HCT116 (cell line): ENCODE results near the gene ZNF358. TPM values are rescaled to one million over a fixed set of nuclear protein-coding genes. Genes with fewer than 3 reads are reported as not detected.
"Not testable (repeated sequence)": the region's sequence is repeated elsewhere in the genome, so short reads cannot be mapped to it uniquely, and the experiment has no call there.

ENCODE experiments used
- ATAC-seq: fragments of 200-7000 bp; cut with Tn5 transposase; 2 replicates; pipeline ENCODE4 v1.9.1; 2020; ENCODE audit warnings: mild to moderate bottlenecking, moderate library complexity
- BruUV-seq: library from RNA; stranded (reverse); fragments of 400-500 nt; replicated peaks from 2 replicates; lab custom pipeline; 2021; lab: Mats Ljungman, UMichigan
- CTCF ChIA-PET: fragments of 300-600 bp; sonication (Branson Sonifier 250); formaldehyde crosslinking; loops from one replicate; lab custom pipeline; 2021; ENCODE audit warnings: antibody characterized with exemption; lab: Charles Lee
- POLR2A ChIA-PET: fragments of 300-600, 350-600 bp; sonication (Branson Sonifier 250); formaldehyde crosslinking; loops from one replicate; lab custom pipeline; 2021; ENCODE audit warnings: antibody characterized with exemption; lab: Charles Lee
- RAD21 ChIA-PET, 2 experiments: fragments of 300-600 bp; sonication (Branson Sonifier 250); formaldehyde crosslinking; loops; one replicate each; lab custom pipeline; 2023; ENCODE audit warnings: low total read pairs in 2 of 2; ENCODE audit not compliant: uncharacterized antibody in 2 of 2, unreplicated experiment in 2 of 2, low non-redundant PET in 1 of 2; lab: Charles Lee
- DNase-seq: peaks from one replicate; pipeline ENCODE4 v3.0.0-alpha.2; 2010; ENCODE audit warnings: low read depth, low spot score
- H2AFZ ChIP-seq: fragments of 200-600 bp; shearing (Covaris generic), sonication (generic); 2 replicates; pipeline ENCODE4 v1.6.1; 2017; ENCODE audit warnings: low read depth, mixed run types, mixed read lengths, antibody characterized with exemption, low read length; ENCODE audit not compliant: poor library complexity, severe bottlenecking
- H3K27ac ChIP-seq: 2 replicates; pipeline ENCODE4 v1.5.1; 2012; ENCODE audit warnings: low read depth, low read length
- H3K27me3 ChIP-seq: fragments of 200-600 bp; sonication (generic); 2 replicates; pipeline ENCODE4 v1.6.1; 2016; ENCODE audit warnings: mixed run types, low read length, mixed read lengths; ENCODE audit not compliant: insufficient read depth
- H3K36me3 ChIP-seq, 2 experiments: fragments of 200-500 bp in 1 of 2; fragments of 200-600 bp in 1 of 2; sonication (Bioruptor generic) in 1 of 2; sonication (generic) in 1 of 2; 2 replicates each; pipeline versions ENCODE4 v1.5.1 to v1.6.1; 2014 to 2016; ENCODE audit warnings: low read length in 2 of 2, inconsistent platforms in 1 of 2, mixed read lengths in 1 of 2, mixed run types in 1 of 2; ENCODE audit not compliant: insufficient read depth in 2 of 2, control insufficient read depth in 1 of 2
- H3K4me1 ChIP-seq, 2 experiments: fragments of 200-600 bp in 1 of 2; sonication (generic) in 1 of 2; 2 replicates each; pipeline versions ENCODE4 v1.5.1 to v1.6.1; 2012 to 2017; ENCODE audit warnings: low read length in 2 of 2, inconsistent platforms in 1 of 2, mild to moderate bottlenecking in 1 of 2, mixed read lengths in 1 of 2, mixed run types in 1 of 2, moderate library complexity in 1 of 2; ENCODE audit not compliant: insufficient read depth in 2 of 2, control insufficient read depth in 1 of 2
- H3K4me2 ChIP-seq: fragments of 200-600 bp; sonication (generic); 2 replicates; pipeline ENCODE4 v1.6.1; 2017; ENCODE audit warnings: mixed run types, low read length, mixed read lengths
- H3K4me3 ChIP-seq, 2 experiments: fragments of 200-600 bp in 1 of 2; sonication (generic) in 1 of 2; replicated peaks in 1 of 2; 2 replicates each; pipeline ENCODE4 v1.5.1; 2011 to 2016; ENCODE audit warnings: low read length in 2 of 2, control low read depth in 1 of 2, low read depth in 1 of 2, mild to moderate bottlenecking in 1 of 2, mixed read lengths in 1 of 2, mixed run types in 1 of 2
- H3K79me2 ChIP-seq: fragments of 200-600 bp; sonication (generic); 2 replicates; pipeline ENCODE4 v1.6.1; 2017; ENCODE audit warnings: mild to moderate bottlenecking, mixed run types, low read length, moderate library complexity, mixed read lengths; ENCODE audit not compliant: insufficient read depth
- H3K9ac ChIP-seq: fragments of 200-600 bp; sonication (generic); 2 replicates; pipeline ENCODE4 v1.6.1; 2016; ENCODE audit warnings: low read length, mixed read lengths
- H3K9me2 ChIP-seq: fragments of 200-600 bp; sonication (generic), shearing (Covaris generic); 2 replicates; pipeline ENCODE4 v1.6.1; 2017; ENCODE audit warnings: mixed run types, mild to moderate bottlenecking, moderate library complexity; ENCODE audit not compliant: insufficient read depth
- H3K9me3 ChIP-seq, 2 experiments: fragments of 200-500 bp in 1 of 2; fragments of 200-600 bp in 1 of 2; sonication (Bioruptor generic) in 1 of 2; sonication (generic) in 1 of 2; 2 replicates each; pipeline ENCODE4 v1.6.1; 2014 to 2017; ENCODE audit warnings: low read length in 2 of 2, mixed read lengths in 2 of 2, inconsistent platforms in 1 of 2, low read depth in 1 of 2, mild to moderate bottlenecking in 1 of 2, mixed run types in 1 of 2, moderate library complexity in 1 of 2; ENCODE audit not compliant: control insufficient read depth in 1 of 2, insufficient read depth in 1 of 2
- H4K20me1 ChIP-seq: fragments of 200-600 bp; sonication (generic), shearing (Covaris generic); 2 replicates; pipeline ENCODE4 v1.6.1; 2017; ENCODE audit warnings: mixed run types, mild to moderate bottlenecking, moderate library complexity; ENCODE audit not compliant: insufficient read depth
- ELF1 ChIP-seq: IDR thresholded peaks from 2 replicates; pipeline ENCODE4 v1.6.1; 2012; ENCODE audit warnings: low read depth, borderline replicate concordance
- FOSL1 ChIP-seq: IDR thresholded peaks from 2 replicates; pipeline ENCODE4 v1.6.1; 2012; ENCODE audit warnings: low read depth
- JUND ChIP-seq: IDR thresholded peaks from 2 replicates; pipeline ENCODE4 v1.6.1; 2012
- MAX ChIP-seq: IDR thresholded peaks from 2 replicates; pipeline ENCODE4 v1.6.1; 2012
- POLR2AphosphoS5 ChIP-seq: IDR thresholded peaks from 2 replicates; pipeline ENCODE4 v1.6.1; 2011; ENCODE audit warnings: mild to moderate bottlenecking, low read depth, low read length, moderate library complexity
- SP1 ChIP-seq: IDR thresholded peaks from 2 replicates; pipeline ENCODE4 v1.6.1; 2012; ENCODE audit warnings: low read depth
- SRF ChIP-seq: IDR thresholded peaks from 2 replicates; pipeline ENCODE4 v1.6.1; 2012; ENCODE audit warnings: low read depth
- ZFX ChIP-seq: fragments of 450-650 bp; IDR thresholded peaks from 2 replicates; pipeline ENCODE4 v1.6.1; 2017
- intact Hi-C: fragments of 100-400 bp; cut with micrococcal nuclease; formaldehyde crosslinking; loops from 2 replicates; pipeline ENCODE4 v1.10.0; 2022
- total RNA-seq: library from RNA; stranded (reverse); gene quantifications from one replicate; pipeline ENCODE4 v1.2.1, GENCODE V29; 2021; ENCODE audit not compliant: unreplicated experiment

ZNF358 gene
- total RNA-seq, 1 experiment from 2014 or later = 20.7 TPM

- H3K9me2 ChIP-seq, ATAC-seq, H4K20me1 ChIP-seq, BruUV-seq, H3K4me2 ChIP-seq, H2AFZ ChIP-seq, H3K9me3 ChIP-seq, RAD21 ChIA-PET, H3K27me3 ChIP-seq, H3K79me2 ChIP-seq, intact Hi-C loops, H3K9ac ChIP-seq, H3K27ac ChIP-seq, H3K4me3 ChIP-seq, DNase-seq, CTCF ChIA-PET: not testable (repeated sequence)
- peaks cover 10 to 32% of the 10 kb centered on the region in 2 experiments for H3K36me3 ChIP-seq
- H3K4me1 ChIP-seq = peaks cover 0 to 27% of the 10 kb centered on the region in 2 experiments; a peak in 2 of 4 replicates
- POLR2A ChIA-PET = interaction anchor here (0.7 kb wide), 1 partner anchor 116 kb away, joined by 3 read pairs; no protein-coding TSS in a partner anchor
Measured at GRCh38 chr19:7538990-7539389, 23.1 kb downstream of the ZNF358 start.

GRCh38 chr19:7539827-7540425 lies 24.0 kb downstream of the ZNF358 start:
- no peak overlapping the region for H3K4me3 ChIP-seq
- no peaks in the 10 kb centered on the region for H3K9me2 ChIP-seq
- peaks cover 10 to 32% of the 10 kb centered on the region in 2 experiments for H3K36me3 ChIP-seq
- ChIA-PET POLR2A (no interaction called here), CTCF (no interaction called here), RAD21 (no interaction called here)
- ATAC-seq (no peak), DNase-seq (no peak)
- no peak overlapping the region for H2AFZ ChIP-seq
- TF ChIP-seq POLR2AphosphoS5 = no peak
- no peak for TF ChIP-seq SRF
- no peak for TF ChIP-seq ELF1
- TF ChIP-seq MAX = no peak
- TF ChIP-seq SP1 = no peak
- no peak for TF ChIP-seq FOSL1
- no peak for TF ChIP-seq ZFX
- no peak for TF ChIP-seq JUND
- H3K79me2 ChIP-seq = no peaks in the 10 kb centered on the region; the same call in 1 of the 2 replicates
- no peak overlapping the region for H3K9ac ChIP-seq
- intact Hi-C loops = no loop called here
- H3K27me3 ChIP-seq = no peaks in the 10 kb centered on the region
- no TSS peak for BruUV-seq
- H3K9me3 ChIP-seq = no peaks in the 10 kb centered on the region
- no peak overlapping the region for H3K4me2 ChIP-seq
- H3K27ac ChIP-seq = no peak overlapping the region
- H3K4me1 ChIP-seq = peaks cover 0 to 20% of the 10 kb centered on the region in 2 experiments; a peak in 2 of 4 replicates
- H4K20me1 ChIP-seq = no peaks in the 10 kb centered on the region
